Choroid plexus epithelial cell (primary cell): ENCODE results near the gene MYL3.

Source experiments
- DNase-seq: peaks from one replicate; pipeline ENCODE4 v3.0.0-alpha.2; 2010; ENCODE audit warnings: low read depth
- H3K4me3 ChIP-seq: 2 replicates; pipeline ENCODE4 v1.5.1; 2011; ENCODE audit warnings: low read depth, mild to moderate bottlenecking, control low read depth, low read length, moderate library complexity
- CTCF ChIP-seq: conservative IDR thresholded peaks from 2 replicates; pipeline ENCODE4 v1.5.1; 2011; ENCODE audit warnings: low read depth, mild to moderate bottlenecking, control low read depth, inconsistent platforms, low read length, moderate library complexity

The MYL3 gene

GRCh38 chr3:46903341-46904302 is 40.4 kb upstream of the MYL3 start:
- no peak overlapping the region for H3K4me3 ChIP-seq
- TF ChIP-seq CTCF: no peak
- DNase-seq: peak; percentile 33

GRCh38 chr3:46902188-46902631 is 39.0 kb upstream of the MYL3 start:
- TF ChIP-seq CTCF: no peak
- H3K4me3 ChIP-seq: no peak overlapping the region
- DNase-seq: no peak

GRCh38 chr3:46901591-46902187 is 38.4 kb upstream of the MYL3 start:
- TF ChIP-seq CTCF: no peak
- no peak overlapping the region for H3K4me3 ChIP-seq

GRCh38 chr3:46901061-46901460 is 37.8 kb upstream of the MYL3 start:
- H3K4me3 ChIP-seq: no peak overlapping the region
- TF ChIP-seq CTCF: no peak
- no peak for DNase-seq

More at GRCh38 chr3:46901591-46902187, 38.4 kb upstream of the MYL3 start:
- no peak for DNase-seq

GRCh38 chr3:46900356-46900755 is 37.1 kb upstream of the MYL3 start:
- no peak for DNase-seq
- no peak for TF ChIP-seq CTCF
- no peak overlapping the region for H3K4me3 ChIP-seq

- DNase-seq: no peak
- H3K4me3 ChIP-seq: no peak overlapping the region
- no peak for TF ChIP-seq CTCF
Observed at GRCh38 chr3:46900007-46900292, 36.7 kb upstream of the MYL3 start.
